ENCODE measurements around the gene RGL2. TPM values are rescaled to one million over a fixed set of nuclear protein-coding genes. Genes with fewer than 3 reads are reported as not detected.
"Not testable (repeated sequence)": the region's sequence is repeated elsewhere in the genome, so short reads cannot be mapped to it uniquely, and the experiment has no call there.

RGL2 gene
- total RNA-seq, 1 experiment from 2014 or later: 37.3 TPM

DNA sequence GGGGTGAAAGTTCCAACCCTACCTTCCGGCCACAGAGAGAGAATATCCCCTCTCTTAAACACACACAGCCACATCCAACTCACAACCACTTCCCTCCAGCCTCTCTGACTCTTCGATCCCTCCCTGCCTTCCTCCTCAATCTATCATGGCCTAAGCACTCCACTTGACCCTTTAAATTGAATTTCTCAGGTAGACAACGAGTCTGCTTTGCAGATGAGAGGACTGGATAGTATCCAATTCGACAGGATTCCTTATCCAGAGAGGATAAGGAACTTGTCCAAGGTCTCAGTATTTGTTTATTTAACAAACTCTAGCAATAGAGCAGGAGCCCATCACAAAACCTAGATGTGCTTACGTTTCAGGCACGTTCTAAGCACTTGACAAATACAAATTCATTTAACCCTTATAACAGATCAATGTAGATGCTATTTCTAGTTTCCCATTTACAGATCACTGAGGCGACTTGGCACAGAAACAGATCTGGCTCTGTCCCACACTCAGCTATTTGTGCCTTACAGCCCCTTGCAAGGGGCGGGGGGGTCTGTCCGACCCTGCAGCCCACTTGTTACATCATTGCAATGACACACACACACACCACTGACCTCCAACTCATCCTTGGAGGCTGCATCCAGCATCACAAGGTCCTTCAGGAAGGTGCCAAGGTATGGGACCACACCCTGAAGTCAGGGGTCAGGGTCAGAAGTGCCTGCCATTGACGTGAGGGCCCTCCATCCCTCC lies 4.5 kb downstream of the RGL2 start:
- no peak for DNase-seq (ENCODE audit: low read depth)

DNA sequence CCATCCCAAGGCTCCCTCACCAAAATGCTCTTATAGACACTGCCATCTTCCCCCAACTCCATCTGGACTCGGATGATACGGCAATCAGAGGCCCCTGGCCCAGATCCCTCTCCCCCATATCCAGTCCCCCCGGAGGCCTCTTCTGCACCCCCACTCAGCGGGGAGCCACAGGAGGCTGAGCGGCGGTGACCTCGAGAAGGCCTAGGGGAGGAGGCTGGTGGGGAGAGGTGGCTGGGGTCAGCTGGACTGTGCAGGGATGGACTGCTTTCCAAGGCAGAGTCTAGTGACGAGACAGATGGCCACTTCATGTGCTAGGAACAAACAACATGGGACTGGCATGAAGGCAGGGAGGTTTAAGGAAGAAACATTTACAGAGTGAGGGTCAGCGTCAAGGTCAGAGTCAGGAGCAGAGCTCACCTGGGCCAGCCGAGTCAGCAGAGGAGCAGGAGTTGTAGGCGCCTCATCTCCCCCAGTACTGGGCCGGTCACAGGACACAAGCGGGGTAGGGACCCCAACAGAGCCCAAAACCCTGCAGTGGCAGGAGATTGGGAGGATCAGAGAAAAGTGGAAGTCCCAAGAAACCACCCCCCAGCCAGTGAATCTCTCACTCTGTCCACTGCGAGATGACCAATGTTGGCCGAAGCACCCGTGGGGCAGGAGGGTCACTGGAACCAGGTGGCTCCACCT lies 5.6 kb downstream of the RGL2 start:
- no peak for DNase-seq (ENCODE audit: low read depth)

DNA sequence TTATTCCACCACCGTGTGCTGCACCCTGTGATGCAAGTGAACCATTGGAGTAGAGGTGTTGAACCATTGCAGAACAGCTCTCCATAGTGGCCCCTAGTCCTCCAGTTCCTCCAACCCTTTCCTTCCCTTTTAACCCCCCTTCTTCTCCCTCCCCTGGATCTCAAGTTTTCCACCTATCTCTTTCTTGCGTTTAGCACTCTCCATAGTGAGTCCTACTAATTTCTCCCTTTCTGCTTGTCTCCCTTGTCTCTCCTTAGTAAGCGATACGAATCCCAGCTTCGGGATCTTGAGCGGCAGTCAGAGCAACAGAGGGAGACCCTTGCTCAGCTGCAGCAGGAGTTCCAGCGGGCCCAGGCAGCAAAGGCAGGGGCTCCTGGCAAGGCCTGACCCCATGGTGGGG lies 8.3 kb downstream of the RGL2 start:
- DNase-seq (ENCODE audit: low read depth): no peak

DNA sequence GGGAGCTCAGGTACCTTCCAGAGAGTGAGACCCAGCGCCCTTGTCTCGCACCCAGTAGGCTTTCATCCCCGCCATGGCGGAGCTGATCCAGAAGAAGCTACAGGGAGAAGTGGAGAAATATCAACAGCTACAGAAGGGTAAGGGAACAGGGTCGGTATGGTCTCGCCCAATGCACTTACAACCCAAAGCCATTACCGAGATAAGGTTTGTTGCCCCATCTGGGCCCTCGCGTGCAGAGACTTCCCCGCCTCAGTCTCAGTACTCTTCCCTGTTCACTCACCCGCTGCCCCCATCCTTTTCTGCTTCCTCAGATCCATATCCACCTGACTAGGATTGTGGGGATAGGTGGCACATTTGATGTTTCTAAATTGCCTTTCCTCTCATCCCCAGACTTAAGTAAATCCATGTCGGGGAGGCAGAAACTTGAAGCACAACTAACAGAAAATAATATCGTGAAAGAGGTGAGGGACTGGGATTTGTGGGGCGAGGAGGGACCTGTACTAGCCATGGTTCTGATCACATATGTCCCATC lies 8.9 kb downstream of the RGL2 start:
- DNase-seq (ENCODE audit: low read depth): no peak

DNA sequence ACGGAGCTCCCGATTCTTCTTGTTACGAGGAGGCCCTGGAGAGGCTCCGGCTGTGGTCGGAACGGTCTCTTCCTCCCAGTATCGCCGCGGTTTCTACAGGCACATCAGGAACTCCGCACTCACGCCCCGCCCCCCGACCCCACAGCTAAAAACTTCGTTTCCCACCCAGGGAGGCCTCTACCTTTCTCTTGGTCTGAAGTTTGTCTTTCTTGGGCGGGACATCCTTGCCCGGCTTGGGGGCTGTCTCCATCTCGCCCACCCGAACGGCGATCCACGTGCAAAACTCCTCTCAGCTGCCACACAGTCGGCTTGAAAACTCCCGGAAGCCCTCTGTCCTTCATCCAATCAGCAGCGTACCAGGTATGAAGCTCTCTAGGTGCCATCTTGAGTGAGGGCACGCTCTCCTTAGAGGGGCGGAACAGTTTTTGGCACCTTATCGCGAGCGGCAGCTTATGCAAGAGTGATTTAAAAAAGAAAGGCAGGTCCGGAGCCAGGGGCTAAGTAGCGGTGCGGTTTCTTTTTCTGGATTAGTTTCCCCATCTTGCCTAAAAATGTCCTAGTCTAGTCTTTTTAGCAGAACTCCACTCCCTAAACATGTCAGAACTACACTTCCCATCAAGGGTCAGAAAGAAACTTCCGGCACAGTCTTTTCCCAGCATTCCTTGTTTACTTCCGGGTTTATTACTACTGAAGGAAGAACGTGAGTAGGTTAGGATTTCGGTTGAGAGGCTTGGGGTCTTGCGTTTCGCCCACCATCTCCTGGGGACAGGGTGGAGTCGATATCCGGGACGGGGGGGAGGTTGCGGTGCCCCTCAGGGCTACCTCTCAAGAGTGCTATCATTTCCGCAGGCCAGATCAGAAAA lies 9.6 kb downstream of the RGL2 start, which contains the start of the genes PFDN6 and WDR46:
TSS of gene PFDN6 (plus strand) at position 681 of the 863 bp plus-strand sequence. CDS start 256 bp downstream, outside the sequence.
TSS of gene WDR46 (minus strand) at position 319 of the 863 bp plus-strand sequence. CDS start at position 250, 69 bp downstream.
- DNase-seq (ENCODE audit: low read depth): peak; percentile 89

DNA sequence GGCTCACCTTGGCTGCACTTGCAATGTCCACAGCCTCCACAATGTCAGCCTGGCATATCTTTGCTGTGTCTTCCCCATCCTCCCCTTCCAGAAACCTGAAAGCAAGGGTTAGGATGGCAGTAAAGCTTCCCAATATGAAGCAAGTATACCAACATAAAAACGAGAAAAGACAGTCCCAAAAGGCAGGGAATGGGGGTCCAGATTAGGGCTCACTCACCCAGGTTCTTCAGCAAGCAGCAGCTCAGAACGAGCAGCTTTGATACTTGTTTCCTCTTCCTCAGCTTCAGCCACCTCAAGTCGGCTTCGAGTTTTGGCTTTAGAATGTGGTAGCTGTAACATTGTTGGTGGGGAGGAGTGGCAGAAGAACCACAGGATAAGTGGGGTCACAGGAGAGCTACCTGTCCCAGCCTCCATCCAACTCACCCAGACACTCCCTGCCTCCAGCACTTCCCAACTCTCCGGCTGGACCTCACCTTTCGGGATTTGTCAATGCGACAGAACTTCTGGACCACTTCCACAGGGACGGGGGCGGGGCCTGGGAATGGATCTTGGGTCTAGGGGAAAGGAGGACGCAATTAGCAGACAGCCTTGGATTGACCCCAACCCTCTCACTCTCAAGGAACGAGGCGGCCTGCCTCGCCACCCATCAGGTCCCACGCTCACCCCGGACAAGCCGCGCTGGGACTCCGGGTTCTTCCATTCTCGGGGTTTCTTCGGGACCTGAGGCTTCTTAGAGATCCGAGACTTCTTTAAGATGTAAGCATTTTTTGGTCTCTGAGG lies 10.4 kb downstream of the RGL2 start:
- DNase-seq (ENCODE audit: low read depth): no peak

DNA sequence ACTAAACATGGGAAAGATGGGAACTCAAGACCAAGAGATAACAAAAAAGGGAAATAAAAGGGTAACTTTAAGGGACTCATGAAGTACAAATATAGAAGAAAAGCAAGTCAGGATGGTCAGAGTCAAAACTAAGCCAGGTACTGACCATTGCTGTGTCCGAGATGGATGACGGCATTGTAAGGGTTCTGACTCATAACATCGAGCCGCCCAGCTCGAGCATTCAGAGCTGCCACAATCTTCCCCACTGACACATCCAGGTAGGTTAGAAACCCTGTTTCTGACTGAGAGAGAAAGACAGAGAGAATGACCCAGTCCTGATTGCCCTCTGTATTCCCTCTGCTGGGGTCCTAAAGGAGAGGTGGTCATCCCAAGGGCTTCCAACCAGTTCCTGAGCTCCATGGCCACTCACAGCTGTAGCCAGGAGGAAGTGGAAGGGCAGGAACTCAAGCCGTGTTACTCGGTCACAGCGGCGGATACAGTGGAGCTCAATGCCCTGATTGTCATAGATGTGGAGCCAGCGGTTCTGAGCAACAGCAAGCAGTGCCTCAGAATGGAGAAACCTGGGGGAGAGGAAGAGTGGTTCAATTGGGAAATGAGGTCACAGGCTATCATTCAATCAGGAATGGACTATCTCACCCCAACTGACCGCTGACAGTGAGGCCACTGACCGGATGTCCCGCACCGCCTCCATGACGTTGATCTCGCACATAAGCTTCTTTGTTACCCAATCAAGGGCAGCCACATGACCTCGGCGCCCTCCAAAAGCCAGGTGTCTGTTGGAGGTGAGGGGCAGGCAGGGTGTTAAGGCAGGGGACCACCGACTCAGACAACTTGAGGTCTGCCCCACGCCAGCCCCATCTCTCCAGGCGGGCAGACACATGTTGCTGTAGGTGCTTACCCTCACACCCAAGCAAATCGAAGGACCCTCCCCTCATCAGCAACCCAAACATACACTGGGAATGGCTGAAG lies 11.5 kb downstream of the RGL2 start:
- no peak for DNase-seq (ENCODE audit: low read depth)

DNA sequence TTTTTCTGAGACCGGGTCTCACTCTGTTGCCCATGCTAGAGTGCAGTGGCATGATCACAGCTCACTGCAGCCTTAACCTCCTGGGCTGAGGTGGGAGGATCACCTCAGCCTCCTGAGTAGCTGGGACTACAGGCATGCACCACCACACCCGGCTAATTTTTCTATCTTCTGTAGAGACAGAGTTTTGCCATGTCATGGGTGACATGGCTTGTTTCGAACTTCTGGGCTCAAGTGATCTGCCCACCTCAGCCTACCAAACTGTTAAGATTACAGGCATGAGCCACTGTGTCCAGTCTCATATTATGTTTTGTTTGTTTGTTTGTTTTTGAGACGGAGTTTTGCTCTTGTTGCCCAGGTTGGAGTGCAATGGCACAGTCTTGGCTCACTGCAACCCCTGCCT lies 13.5 kb downstream of the RGL2 start:
- DNase-seq (ENCODE audit: low read depth): not testable (repeated sequence)

DNA sequence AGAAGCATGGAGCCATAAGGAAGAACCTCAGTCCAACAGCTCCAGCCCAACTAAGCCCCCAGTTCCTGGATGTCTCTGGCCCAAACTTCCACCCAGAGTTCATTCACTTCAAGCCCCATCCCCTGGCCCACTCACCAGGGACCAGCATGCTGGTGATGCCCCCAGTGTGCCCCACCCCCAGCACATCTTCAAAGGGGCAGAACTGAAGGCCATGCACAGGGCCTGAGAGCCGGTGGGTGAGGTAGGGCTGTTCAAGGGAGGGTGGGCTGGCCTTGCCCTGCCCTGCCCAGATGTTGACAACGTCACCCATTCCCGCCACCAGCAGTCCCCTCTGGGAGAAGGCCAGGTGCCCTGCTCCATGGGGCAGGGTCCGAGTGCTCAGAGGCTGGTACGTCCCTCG lies 18.2 kb downstream of the RGL2 start:
- no peak for DNase-seq (ENCODE audit: low read depth)

DNA sequence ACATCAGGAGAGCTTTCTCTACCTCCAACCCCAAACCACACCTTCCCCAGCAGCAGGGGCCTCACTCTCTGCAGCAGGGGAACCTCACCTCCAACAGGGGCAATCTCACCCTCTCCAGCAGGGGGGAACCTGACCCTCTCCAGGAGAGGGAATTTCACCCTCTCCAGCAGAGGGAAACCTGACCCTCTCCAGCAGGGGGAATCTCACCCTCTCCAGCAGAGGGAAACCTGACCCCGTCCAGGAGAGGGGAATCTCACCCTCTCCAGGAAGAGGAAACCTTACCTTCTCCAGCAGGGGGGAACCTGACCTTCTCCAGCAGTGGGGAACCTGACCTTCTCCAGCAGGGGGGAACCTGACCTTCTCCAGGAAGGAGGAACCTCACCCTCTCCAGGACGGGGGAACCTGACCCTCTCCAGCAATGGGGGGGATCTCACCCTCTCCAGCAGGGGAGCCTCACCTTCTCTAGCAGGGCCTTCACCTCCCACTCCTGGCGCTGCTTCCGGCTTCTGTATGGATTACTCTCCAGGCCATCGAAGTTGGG lies 18.7 kb downstream of the RGL2 start:
- peak; percentile 81 for DNase-seq (ENCODE audit: low read depth)

DNA sequence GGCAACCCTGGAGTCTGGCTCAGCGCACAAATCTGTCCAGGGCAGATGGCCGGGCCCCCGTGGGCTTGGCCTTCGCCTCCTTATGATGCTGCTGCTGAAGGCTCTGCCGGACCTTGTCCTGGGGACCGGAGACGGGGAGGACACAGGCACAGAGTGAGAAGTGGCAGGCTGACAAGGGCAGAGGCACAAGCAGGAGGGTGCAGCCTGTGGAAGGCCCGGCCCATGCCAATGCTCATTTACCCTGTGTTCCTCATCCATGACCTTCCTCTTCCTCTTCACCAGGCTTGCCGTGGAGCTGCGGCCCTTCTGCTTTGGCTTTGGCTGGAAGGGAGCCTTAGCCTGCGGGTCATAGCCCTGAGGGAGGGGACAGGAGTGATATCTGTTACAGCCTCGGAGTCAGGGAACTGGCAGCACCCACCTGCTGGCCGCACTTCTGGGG lies 19.5 kb downstream of the RGL2 start:
- no peak for DNase-seq (ENCODE audit: low read depth)

DNA sequence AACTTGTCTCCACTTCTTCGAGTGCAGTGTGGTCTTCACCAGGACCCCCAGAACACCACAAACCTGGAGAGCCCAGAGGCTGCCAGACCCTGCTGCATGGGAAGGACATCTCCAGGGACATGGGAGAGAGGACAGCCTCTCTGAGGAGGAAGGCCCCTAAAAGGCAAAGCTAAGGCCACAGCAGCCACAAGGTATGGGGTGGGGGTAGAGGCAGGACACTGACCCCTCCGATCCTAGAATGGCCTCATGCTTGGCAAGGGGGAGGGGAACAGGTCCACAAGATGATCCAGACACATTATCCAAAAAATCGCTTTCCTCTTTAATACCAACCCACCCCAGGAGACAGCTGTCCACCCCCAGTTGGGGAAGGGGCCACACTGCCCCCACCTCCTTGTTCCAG lies 19.9 kb downstream of the RGL2 start:
- DNase-seq (ENCODE audit: low read depth): no peak

DNA sequence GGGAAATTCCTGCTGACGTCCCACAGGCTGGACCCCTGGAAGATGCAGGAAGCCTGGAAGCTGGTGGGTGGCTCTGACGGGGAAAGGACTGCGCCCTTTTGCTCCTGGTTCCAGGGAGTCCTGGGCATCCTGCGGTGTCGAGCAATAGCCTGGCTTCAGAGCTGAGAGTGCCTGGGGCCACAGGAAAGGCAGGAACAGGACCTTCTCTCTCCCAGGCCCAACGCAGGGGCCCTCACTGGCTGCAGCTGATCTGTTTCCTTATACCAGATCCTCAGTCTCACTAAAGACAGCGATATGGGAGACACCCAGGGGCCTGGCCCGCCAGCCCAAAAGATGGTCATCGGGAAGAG lies 20.4 kb downstream of the RGL2 start:
- DNase-seq (ENCODE audit: low read depth): no peak

DNA sequence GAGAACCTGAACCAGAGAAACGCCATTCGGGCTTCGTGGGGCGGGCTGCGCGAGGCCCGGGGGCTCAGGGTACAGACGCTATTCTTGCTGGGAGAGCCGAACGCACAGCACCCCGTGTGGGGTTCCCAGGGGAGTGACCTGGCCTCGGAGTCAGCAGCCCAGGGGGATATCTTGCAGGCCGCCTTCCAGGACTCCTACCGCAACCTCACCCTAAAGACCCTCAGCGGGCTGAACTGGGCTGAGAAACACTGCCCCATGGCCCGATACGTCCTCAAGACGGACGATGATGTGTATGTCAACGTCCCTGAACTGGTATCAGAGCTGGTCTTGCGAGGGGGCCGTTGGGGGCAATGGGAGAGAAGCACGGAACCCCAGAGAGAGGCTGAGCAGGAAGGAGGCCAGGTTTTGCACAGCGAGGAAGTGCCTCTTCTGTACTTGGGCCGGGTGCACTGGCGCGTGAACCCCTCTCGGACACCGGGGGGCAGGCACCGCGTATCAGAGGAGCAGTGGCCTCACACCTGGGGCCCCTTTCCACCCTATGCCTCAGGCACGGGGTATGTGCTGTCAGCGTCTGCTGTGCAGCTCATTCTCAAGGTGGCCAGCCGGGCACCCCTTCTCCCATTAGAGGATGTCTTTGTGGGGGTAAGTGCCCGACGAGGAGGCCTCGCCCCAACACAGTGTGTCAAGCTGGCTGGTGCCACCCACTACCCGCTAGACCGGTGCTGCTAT lies 20.9 kb downstream of the RGL2 start:
- peak; percentile 49 for DNase-seq (ENCODE audit: low read depth)

DNA sequence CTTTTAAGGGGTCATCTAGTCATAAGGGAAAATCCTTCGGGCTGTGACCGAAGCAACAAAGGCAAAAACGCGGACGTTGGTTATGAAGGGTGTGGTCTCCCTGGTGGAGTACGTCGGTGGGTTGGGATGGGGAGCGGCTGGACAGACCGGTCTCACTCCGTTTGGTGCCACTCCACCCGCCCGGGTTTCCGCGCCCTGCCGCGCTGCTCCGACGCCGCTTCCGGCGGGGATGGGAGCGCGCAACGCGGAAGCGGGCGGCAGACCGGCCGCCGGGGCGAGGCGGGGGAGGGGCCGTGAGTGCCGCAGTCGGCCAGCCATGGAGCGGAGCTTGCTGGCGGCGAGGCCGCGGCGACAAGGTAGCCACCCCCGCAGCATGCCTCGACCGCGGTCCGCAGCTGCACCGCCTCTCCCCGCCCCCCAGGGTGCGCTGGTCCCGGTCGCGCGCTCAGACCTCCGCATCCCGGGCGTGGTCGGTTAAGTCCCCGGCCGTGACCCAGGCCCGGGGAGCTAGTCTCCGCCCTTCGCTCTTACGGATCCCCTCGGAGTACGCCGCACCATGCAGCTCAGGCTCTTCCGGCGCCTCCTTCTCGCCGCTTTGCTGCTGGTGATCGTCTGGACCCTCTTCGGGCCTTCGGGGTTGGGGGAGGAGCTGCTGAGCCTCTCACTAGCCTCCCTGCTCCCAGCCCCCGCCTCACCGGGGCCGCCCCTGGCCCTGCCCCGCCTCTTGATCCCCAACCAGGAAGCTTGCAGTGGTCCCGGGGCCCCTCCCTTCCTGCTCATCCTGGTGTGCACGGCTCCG lies 21.7 kb downstream of the RGL2 start, which contains the start of gene B3GALT4:
TSS of gene B3GALT4 (plus strand) at position 260 of the 799 bp plus-strand sequence. CDS start at position 557, 297 bp downstream.
- peak; percentile 91 for DNase-seq (ENCODE audit: low read depth)

DNA sequence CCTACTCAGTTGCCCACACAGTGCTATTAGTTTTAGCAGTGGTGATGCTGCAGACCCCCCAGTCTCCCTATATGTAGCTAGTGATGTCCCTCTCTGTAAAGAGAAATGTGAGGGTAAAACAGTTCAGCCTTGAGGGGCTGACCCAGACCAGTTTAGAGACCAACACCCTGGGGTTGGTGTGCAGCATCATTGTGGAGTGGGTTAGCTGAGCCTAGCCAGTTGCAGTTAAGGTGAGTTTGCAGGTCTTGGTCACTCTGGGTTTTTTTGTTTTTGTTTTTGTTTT lies 22.2 kb downstream of the RGL2 start:
- no peak for DNase-seq (ENCODE audit: low read depth)

DNA sequence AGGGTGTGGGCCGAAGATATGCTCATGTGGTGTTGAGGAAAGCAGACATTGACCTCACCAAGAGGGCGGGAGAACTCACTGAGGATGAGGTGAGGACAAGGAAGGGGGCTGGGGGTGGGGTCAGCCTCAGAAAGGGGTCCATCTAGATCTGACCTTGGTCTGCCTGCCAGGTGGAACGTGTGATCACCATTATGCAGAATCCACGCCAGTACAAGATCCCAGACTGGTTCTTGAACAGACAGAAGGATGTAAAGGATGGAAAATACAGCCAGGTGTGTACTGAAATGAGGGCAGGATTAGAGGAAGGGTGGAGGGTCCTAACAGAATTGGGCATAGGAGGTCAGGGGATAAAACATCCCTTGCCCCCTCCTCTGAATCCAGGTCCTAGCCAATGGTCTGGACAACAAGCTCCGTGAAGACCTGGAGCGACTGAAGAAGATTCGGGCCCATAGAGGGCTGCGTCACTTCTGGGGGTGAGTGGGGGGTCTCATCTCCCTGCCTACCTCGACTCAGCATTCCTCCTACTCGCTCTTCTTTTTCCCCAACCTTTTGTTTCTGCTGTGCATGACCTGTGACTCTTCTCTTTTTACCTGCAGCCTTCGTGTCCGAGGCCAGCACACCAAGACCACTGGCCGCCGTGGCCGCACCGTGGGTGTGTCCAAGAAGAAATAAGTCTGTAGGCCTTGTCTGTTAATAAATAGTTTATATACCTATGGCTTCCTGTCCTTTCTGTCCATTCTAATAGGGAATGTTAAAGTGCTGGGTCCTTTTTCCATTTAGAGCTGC lies 22.8 kb downstream of the RGL2 start:
- DNase-seq (ENCODE audit: low read depth): not testable (repeated sequence)

Measured in HT1080 (cell line).